Hepatocyte (in vitro differentiated cells): ENCODE measurements around the gene PTGIS. TPM values are rescaled to one million over a fixed set of nuclear protein-coding genes. Genes with fewer than 3 reads are reported as not detected.
A peak's percentile ranks its signal among the peaks of the same experiment; 100 is the strongest.

Source experiments
- DNase-seq: peaks from one replicate; pipeline ENCODE4 v3.0.0-alpha.2; 2016; ENCODE audit warnings: low spot score
- H2AFZ ChIP-seq: fragments of 200-600 bp; sonication (generic); 2 replicates; pipeline ENCODE4 v1.6.0; 2016; ENCODE audit warnings: antibody characterized with exemption, mild to moderate bottlenecking
- H3K27ac ChIP-seq: fragments of 200-600 bp; sonication (generic); 2 replicates; pipeline ENCODE4 v1.5.1; 2016; ENCODE audit warnings: mild to moderate bottlenecking
- H3K27me3 ChIP-seq: fragments of 200-600 bp; sonication (generic); 2 replicates; pipeline ENCODE4 v1.6.1; 2016
- H3K36me3 ChIP-seq: fragments of 200-600 bp; sonication (generic); replicated peaks from 2 replicates; pipeline ENCODE4 v1.5.1; 2016; ENCODE audit warnings: low read depth; ENCODE audit not compliant: insufficient read depth
- H3K4me1 ChIP-seq: fragments of 200-600 bp; sonication (generic); 2 replicates; pipeline ENCODE4 v1.5.1; 2016; ENCODE audit warnings: mild to moderate bottlenecking, moderate library complexity; ENCODE audit not compliant: insufficient read depth
- H3K4me2 ChIP-seq: fragments of 200-600 bp; sonication (generic); 2 replicates; pipeline ENCODE4 v1.6.0; 2016
- H3K4me3 ChIP-seq: fragments of 200-600 bp; sonication (generic); 2 replicates; pipeline ENCODE4 v1.5.1; 2016; ENCODE audit warnings: mild to moderate bottlenecking
- H3K79me2 ChIP-seq: fragments of 200-600 bp; sonication (generic); 2 replicates; pipeline ENCODE4 v1.6.0; 2017; ENCODE audit warnings: mild to moderate bottlenecking
- H3K9me2 ChIP-seq: fragments of 200-600 bp; sonication (generic); replicated peaks from 2 replicates; pipeline ENCODE4 v1.6.0; 2017; ENCODE audit warnings: mild to moderate bottlenecking; ENCODE audit not compliant: insufficient read depth
- H3K9me3 ChIP-seq: fragments of 200-600 bp; sonication (generic); 2 replicates; pipeline ENCODE4 v1.5.1; 2016; ENCODE audit warnings: low read depth, mild to moderate bottlenecking
- H4K20me1 ChIP-seq: fragments of 200-600 bp; sonication (generic); 2 replicates; pipeline ENCODE4 v1.6.0; 2016; ENCODE audit warnings: mild to moderate bottlenecking; ENCODE audit not compliant: insufficient read depth, poor library complexity, severe bottlenecking
- CTCF ChIP-seq: fragments of 200-600 bp; sonication (generic); IDR thresholded peaks from 2 replicates; pipeline ENCODE4 v1.5.1; 2016; ENCODE audit warnings: antibody characterized with exemption, mild to moderate bottlenecking; ENCODE audit not compliant: poor library complexity
- EZH2 ChIP-seq: fragments of 200-600 bp; sonication (generic); IDR thresholded peaks from 2 replicates; pipeline ENCODE4 v1.6.1; 2016; ENCODE audit warnings: antibody characterized with exemption, mild to moderate bottlenecking, borderline replicate concordance
- EZH2phosphoT487 ChIP-seq: fragments of 200-600 bp; sonication (generic); IDR thresholded peaks from one replicate; pipeline ENCODE4 v1.6.1; 2018; ENCODE audit warnings: antibody characterized with exemption, mild to moderate bottlenecking, low read depth, moderate library complexity; ENCODE audit not compliant: unreplicated experiment, severe bottlenecking
- WGBS: methylation state at CpG from one replicate; pipeline ENCODE4 v1.1.6; 2016; ENCODE audit warnings: low lambda C conversion rate; ENCODE audit errors: missing lambda C conversion rate; 5-methylcytosine and 5-hydroxymethylcytosine counted together
- polyA plus RNA-seq: library from polyadenylated mRNA; unstranded; fragments of >200 nt; fragmentation: Nextera tagmentation; extraction: Ambion mirVana; gene quantifications from 2 replicates; pipeline ENCODE4 v1.2.1, GENCODE V29; 2016
- total RNA-seq: library from RNA; depleted of rRNA; stranded (reverse); fragments of >200 nt; gene quantifications from 2 replicates; pipeline ENCODE4 v1.2.3, GENCODE V29; 2014

Gene PTGIS
- total and polyA plus RNA-seq, 2 experiments from 2014 or later = 25.4 to 26.1 TPM

DNA sequence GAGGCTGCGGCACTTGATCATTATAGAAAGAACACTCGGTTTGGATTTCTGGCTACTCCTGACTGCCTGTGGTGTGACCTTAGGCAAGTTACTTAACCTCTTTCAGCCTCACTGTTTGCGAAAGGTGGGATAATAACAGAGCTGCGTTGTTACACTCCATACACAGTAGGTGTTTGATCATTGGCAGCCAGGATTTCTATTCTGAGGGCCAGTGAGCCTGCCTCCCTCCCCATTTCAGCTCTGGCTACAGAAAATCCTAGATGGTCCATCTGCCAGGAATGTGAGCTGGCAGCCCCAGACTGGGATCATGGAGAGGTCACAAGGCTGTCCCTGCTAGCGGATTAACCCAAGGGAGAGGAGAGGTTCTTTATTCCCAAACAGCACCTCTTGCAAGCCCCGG lies 88.2 kb downstream of the PTGIS start:
- Histone ChIP-seq H3K9me3 (no peaks in the 10 kb centered on the region), H3K27ac (no peak overlapping the region), H4K20me1 (no peaks in the 10 kb centered on the region), H3K79me2 (no peaks in the 10 kb centered on the region), H3K9me2 (no peaks in the 10 kb centered on the region), H3K4me2 (no peak overlapping the region), H3K4me3 (no peak overlapping the region), H2AFZ (no peak overlapping the region), H3K4me1 (peaks cover 9% of the 10 kb centered on the region), H3K27me3 (peaks cover 14% of the 10 kb centered on the region), H3K36me3 (no peaks in the 10 kb centered on the region)
- DNase-seq = no peak
- TF ChIP-seq EZH2phosphoT487 (no peak), CTCF (no peak), EZH2 (no peak)
- WGBS = 61% methylated on average over 6 of the region's 6 CpGs

DNA sequence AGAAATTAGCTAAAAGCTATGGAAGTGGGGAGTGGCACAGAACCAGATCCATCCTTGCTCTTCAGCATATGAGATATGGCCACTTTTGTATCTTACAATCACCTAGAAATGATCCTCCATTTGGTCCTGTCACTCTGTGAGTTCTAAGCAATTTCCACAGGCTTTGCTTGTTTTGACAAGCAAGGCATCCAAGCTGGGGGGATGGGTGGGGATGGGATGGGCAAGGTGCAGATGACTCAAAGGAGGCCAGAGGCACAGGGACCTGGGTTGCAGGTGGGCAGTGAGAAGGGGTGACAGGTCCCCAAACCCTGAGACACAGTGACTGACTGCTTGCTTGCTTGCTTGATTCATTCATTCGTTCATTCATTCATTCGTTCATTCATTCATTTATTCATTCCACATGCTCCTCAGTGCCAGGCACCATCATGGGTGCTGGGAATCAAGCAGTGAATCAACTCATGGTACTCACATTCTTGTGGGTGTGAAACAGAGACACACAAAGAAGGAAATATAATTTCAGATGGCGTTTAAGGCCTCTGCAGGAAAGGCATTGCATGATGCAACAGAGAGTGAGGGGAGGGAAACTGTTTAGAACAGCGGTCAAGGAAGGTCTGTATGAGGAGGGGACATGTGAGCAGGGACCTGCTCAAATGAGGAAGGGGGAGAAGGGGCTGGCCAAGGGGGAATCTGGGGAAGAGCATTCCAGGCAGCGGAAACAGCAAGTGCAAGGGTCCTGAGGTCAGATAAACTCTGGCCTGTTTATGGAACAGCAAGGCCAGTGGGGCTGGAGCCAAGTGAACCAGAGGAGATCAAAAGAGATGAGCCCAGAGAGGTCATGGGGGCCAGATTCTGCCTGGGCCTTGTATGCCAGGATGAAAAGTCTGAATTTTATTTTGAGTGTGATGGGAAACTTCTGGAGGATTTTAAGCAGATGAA lies 88.9 kb downstream of the PTGIS start:
- peaks cover 8% of the 10 kb centered on the region for H3K27me3 ChIP-seq
- peak; percentile 28 for DNase-seq
- no peaks in the 10 kb centered on the region for H3K9me2 ChIP-seq
- H3K27ac ChIP-seq = no peak overlapping the region
- H3K9me3 ChIP-seq = no peaks in the 10 kb centered on the region
- TF ChIP-seq CTCF (no peak), EZH2phosphoT487 (no peak), EZH2 (no peak)
- no peaks in the 10 kb centered on the region for H4K20me1 ChIP-seq
- 85% methylated on average over 5 of the region's 5 CpGs for WGBS
- peaks cover 4% of the 10 kb centered on the region for H3K4me1 ChIP-seq
- no peak overlapping the region for H3K4me2 ChIP-seq
- no peak overlapping the region for H2AFZ ChIP-seq
- no peak overlapping the region for H3K4me3 ChIP-seq
- H3K79me2 ChIP-seq = no peaks in the 10 kb centered on the region
- H3K36me3 ChIP-seq = no peaks in the 10 kb centered on the region

DNA sequence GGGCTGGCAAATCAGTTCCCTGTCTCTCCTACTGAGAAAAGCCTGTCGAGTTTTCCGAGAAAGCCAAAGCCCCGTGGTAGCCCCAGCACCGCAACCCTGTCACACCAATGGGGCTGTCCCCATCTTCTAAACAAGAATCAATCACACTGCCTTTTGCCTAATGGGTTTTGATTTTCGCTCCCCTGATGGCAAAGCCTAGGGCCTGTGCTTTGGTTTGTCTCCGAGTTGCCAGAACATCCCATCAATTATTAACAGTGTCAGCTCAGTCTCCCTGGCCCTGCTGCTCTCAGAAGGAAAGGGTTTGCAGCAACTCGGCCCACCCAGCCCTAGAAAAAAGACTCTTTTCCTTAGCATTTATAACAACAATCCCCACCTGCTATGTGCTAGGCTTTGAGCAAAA lies 89.7 kb downstream of the PTGIS start:
- Histone ChIP-seq H3K4me1 (peaks cover 4% of the 10 kb centered on the region), H3K4me2 (no peak overlapping the region), H3K27me3 (peaks cover 4% of the 10 kb centered on the region), H4K20me1 (no peaks in the 10 kb centered on the region), H3K27ac (no peak overlapping the region), H2AFZ (no peak overlapping the region), H3K79me2 (no peaks in the 10 kb centered on the region), H3K36me3 (no peaks in the 10 kb centered on the region), H3K9me3 (no peaks in the 10 kb centered on the region), H3K4me3 (no peak overlapping the region), H3K9me2 (no peaks in the 10 kb centered on the region)
- TF ChIP-seq EZH2phosphoT487 = no peak
- TF ChIP-seq EZH2 = no peak
- TF ChIP-seq CTCF = no peak
- no peak for DNase-seq
- WGBS = 43% methylated on average over 7 of the region's 7 CpGs
